NCI-H146 (cell line): Measurements from ENCODE around the gene MORC2.

Experiments used
- DNase-seq: peaks from one replicate; lab custom pipeline; 2025; lab: John Stamatoyannopoulos, UW

The MORC2 gene

DNA sequence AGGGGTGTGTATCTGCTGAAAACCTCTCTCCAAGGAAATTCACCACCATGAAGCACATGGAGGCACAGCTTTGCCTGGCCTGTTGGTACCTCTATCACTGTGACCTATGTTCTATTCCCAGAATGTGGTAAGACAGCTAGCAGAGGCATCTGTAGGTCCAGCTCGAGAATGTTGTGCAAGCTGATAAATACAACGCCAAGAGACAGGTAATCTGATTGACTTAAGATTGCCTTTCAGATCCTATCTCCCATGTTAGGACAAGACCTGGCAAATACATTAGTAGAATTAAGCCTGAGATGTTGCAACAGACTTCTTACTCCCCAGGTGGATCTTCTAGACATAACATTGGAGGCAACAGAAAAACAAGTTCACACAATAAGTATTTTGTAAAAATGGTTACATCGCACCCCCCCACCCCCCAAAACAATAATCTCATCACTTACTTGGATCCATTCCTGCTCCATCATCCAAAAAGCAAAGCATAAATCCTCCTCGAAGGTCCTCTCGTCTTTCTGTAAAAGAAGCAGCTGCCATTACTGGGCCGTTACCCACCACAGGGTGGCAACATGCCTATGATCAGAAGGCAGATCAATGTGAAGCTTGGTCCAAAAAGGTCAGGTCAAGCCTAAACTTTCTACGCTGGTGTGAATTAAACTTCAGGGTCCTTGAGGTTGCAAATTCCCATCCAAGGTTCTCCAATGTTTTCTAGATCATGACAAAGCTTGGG lies 18.5 kb downstream of the MORC2 start:
- DNase-seq = no peak

DNA sequence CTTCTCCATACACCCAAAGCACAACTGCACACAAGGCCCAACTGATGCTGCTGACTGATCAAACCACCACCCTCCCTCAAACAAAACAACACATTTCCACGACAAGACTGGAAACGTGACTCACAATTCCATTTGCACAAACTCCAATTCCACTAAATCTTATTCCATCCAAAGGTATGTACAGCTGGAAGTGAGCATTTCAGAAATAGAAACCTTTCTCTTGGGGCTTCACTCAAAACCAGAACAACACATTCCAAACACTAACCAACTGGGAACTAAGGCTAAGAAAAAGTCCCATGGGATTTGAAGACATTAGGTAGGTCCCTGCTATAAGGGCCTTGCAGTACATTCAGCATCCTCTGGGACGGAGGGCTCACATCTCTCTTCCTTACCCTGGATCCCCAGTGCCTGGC lies 19.6 kb downstream of the MORC2 start:
- DNase-seq = no peak

DNA sequence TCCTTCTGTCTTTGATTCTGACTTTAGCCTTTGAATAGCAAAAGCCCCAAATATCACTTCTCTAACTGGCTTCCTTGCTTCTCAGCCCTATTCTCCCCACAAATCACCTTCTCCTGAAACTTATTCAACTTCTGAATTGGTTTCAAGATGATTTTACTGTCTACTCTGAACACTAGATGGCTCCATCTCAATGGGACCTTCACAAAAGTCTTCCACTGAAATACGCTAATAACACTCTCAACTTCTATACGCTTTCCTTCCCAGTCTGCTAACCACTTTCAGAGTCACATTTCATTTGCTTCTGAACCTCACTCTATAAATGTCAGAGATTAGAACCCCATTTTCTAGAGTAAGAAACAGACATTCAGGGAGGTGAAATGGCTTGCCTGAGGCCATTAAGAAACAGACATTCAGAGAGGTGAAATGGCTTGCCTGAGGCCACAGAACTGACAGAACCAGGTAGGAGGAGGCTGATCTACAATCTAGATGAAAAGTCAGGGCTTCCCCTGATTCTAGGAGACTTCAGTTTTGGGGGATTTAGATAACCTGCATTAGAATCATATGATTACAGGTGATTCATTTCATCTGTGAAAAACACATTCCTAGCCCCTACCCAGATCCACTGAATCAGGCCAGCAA lies 20.6 kb downstream of the MORC2 start:
- DNase-seq = no peak

DNA sequence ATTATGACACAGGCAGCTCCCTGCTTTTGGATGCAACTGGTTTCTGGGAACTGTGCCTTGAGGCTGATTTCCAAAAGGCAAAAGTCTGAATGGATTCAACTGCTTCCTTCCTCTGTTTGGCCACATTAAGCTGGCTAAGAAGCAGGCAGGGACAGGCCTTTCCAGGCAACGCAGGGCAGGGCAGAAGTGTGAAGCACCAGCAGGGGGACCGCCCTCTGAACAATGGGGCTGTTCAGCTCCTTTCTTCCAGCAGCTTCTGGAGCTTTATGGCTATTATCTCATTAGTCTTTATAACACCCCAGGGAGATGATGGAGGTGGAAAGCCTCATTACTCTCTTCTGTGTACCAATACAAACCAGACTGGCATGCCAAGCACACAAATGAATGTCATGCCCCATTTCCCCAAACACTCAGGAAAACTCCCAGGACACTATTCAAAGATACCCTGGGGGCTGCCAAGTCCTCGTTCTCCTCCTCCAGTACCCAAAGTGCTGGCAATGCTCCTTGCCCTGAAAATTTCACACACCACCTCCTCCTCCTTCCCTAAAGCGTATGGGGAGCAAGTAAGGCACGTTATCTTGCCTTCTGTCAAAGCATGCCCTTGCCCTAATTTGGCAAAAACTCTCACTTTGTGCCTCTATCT lies 21.3 kb downstream of the MORC2 start:
- DNase-seq = no peak

DNA sequence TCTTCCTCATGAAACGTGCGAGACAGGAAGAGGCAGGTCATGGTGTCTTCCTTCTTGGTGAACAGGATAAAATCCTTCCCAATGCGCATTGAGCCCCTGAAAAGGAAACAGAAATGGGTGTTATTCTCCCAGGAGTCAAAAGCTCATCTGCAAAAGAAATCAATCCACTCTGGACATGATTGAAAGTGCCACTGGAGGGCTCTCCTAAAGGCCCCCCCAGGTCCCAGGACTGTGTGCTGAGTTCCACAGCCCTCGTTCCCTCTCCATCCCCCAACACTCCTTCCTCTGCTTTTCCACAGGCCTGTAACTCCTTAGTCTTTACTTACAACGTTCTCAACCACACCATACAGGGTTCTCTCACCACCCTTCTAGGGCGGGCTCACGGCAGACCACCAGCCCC lies 22.2 kb downstream of the MORC2 start:
- no peak for DNase-seq

DNA sequence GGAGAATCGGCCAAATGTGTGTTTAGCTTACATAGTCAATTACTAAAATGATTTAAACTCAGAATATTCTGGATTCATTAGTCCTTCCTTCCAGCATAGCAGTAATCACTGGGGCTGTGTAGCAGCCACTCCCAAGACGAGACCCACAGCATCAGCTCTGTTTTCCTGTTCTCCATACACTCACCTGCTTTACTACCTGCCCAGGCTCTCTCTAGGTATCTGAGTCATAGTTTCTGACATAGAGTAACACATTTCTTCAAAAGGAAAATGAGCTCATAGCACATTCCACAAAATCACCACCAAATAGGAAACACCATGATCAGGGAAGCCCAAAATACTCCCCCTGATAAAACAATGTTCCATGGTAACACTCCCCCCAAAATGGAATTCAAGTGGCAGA lies 22.9 kb downstream of the MORC2 start:
- DNase-seq = no peak

DNA sequence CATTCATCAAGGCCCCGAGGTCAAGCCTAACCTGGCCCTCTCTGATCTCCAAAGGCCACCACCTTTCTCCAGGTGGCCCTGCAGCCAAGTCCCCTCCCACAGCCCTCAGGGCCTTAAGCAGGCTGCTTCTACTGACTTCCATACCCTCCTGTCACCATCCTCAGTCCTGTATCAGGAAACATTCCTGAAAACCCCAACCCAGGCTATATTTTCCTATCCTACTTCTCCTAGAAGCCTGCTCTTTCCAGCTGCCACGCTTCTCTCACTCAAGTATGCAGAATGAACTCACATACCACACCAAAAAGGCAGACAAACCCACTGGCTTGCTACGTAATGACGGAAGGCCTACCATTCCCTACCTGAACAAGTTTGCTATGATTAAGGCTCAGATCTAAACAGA lies 23.6 kb downstream of the MORC2 start:
- DNase-seq = no peak

DNA sequence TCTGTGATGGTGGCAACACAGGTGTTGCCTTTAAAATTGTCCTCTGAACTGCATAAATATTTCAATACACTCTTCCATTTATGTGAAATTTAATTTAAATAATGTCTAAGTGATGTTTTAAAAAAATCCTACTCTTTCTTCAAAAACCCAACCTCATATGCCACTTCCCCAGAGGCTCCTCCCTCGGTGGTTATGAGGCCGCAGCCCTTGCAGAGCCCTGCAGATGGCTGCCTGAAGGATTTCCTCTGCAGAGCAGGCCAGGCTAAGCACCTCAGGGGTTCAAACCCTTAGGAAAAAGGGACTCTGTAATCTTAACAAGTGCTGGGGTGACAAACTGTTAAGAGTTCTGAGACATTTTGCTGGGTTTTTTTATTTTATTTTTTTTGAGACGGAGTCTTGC lies 25.2 kb downstream of the MORC2 start:
- no peak for DNase-seq

DNA sequence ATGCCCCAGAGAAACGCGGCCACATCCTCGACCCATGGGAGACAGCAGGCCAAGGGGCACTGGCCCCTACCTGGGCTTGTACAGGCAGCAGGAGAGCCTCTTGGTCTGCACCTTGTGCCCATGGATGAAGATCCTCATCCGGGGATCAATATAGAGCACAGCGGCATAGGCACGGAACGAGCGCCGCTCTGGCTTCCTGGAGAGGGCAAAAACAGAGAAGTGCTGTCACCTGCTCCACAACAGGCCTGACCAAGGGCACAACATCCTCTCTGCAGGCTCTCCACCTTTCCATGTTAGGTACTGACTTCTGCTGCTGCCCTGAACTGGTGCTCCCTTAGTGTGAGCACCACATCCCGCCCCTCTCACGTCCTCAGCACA lies 27.2 kb downstream of the MORC2 start:
- DNase-seq = no peak

DNA sequence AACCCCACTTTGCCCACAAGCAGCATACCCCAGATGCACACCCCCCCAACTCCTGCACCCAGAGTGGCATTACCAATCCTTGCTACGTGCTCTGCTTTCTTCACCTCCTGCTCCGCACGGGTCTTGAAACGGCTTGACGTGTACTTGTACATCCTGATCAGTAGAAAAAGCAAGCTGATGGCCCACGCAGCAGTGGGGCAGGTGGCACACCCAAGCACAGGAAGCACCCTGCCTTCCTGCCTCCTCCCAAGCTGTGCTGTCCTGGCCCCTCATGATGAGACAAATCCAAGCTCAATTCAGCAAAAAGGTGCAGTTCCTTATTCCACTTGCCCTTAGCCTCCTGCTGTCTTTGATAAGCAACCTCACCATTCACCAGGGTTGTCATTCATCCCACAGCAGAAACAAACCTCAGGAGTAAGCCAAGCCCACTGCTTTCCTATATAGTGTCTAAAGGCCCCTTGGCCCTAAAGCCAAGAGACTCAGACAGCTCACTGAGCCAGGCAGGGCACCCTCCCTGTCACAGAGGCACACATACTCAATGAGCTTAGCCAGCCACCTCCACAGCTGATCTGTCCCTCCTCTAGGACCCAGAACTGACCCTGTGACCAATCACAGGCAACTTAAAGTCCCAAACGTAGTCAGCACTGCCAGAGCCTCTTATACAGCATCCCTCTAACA lies 27.8 kb downstream of the MORC2 start:
- no peak for DNase-seq

DNA sequence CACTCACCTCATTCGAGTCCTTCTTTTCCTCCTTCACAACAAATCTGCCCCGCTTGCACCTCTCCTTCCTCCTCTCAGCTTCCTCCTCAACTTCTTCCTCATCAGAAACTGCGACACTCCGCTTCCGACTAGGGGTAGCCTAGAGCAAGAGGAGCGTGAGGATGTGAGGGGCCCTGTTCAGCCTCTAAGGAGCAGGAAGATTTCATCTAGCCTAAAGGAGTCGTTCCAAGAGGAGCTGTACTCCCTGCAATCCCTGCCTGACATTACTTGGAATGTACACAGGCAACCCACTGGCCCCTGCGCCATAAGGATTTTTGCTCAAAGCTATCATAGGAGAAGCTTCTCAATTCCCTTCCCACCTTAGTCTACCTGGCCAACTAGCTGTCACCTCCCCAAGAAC lies 34.5 kb downstream of the MORC2 start:
- no peak for DNase-seq

DNA sequence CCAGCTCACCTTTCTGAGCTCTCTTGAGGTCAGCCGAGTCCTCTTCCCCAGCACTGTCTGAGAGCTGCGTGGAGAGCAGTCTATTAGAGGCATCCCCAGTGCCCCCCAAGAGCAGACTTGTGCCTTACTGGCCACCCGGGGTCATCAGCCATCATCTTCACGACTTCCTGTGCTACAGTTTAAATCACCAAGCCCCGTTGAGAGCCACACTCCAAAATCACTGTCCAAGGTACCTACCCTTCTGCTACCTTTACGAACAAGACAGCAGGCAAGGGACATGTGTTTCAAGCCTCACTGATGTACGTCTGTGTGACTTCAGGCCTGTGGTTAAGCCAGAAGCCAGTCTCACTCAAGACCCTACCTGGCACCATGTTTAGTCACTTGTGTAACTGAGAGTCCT lies 35.1 kb downstream of the MORC2 start:
- no peak for DNase-seq

DNA sequence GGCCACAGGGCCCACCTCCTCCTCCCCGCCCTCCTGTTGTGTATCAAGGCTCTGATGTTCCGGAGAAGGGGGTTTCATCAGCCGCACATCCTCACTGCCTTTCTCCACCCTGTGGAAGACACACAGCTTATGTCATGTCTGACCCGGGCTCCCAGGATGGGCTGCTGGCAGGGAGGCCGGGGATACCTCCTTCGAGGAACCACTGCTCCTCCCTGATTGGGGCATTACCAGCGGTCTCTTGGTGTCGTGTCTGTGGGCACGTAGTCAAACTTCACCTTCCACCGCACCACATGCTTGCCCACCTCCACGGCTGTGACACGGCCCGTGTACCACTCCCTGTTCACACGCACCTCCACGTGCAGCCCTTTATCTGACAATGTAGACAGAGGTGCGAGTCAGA lies 35.9 kb downstream of the MORC2 start:
- no peak for DNase-seq

DNA sequence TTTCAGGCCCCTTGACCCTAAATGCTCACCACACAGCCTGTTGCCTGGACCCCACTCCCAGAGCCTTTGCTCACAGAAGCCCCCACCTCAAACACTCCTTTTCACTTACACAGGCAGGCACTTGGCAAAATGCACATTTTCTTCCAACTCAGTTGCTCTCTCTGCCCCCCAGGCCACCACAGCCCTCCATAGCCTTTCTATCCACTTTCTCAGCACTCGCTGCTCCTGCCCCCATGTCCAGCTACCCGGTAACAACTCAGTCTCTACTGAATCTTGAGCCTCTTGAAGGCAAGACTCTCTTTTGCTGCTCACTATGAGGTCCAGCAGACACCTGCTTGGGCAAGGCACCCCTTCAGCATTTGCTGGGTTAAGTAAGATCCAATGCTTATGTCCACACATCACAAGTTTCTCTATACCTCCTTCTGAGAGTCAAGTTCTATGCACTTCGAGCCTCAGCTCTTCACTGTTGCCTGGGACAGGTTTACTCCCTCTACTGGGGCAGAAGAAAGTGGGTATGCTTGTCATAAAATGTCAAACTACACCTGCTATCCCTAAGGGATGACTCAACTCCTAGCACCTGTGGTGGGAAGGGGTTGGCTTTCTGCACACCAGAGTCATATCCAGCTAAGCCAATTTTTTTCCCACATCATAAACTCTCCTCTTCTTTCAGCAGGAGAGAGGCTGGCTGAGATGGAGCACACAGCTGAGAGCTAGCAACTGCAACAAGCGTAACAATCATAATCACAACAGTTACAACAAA lies 36.9 kb downstream of the MORC2 start:
- no peak for DNase-seq

DNA sequence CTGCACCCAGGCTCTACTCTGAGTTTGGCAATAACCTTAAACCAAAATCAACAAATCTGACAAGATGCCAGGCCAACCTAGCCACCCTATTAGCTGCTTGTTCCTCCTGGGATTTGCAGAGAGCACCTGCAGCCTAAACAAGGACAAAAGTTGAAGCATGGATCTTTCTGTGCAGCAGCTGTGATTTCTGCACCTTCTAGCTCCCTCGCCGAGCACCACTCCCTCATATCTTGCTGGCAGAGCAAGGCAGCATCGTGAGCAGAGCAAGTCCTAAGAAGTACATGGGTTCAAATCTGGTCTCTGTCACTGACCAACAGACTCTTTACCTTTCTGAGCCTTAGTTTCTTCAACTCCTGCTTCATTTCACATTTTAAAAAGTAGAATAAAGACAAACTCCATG lies 38.3 kb downstream of the MORC2 start:
- no peak for DNase-seq

DNA sequence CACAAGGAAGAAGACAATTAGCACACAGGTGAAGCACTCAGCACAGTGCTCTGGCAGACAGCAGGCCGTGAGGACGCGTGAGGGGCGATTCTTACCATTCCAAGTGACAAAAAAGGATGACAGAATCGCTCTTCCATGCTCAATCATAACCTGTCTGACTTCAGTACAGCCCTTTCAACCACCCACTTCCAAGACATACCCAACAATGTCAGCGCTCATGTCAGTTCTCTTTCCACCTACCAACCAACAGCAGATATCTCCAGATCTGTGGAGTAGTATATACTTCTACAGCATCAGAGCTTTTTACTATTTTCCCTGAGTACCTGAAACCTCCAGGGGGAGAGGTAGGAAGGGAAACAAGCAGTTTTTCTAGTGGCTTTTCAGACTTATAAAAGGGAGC lies 40.2 kb downstream of the MORC2 start:
- DNase-seq = no peak

DNA sequence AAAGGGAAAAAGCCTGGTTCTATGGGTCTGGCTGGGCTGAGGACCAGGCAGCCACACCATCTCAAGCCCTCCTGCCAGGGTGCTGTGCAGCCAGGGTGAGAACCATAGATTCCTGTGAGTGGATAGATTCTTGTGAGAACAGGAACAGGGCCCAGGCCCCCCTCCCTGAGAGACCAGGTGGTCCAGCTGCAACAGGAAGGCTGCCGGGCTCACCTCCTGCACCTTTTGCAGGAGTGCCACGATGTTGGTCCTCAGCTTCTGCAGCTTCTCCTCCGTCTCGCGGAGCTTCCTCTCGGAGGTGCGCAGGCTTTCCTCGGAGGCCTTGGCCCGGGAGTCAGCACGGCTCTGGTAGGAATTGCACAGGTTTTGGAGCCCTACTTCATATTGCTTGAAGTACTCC lies 40.8 kb downstream of the MORC2 start:
- no peak for DNase-seq

DNA sequence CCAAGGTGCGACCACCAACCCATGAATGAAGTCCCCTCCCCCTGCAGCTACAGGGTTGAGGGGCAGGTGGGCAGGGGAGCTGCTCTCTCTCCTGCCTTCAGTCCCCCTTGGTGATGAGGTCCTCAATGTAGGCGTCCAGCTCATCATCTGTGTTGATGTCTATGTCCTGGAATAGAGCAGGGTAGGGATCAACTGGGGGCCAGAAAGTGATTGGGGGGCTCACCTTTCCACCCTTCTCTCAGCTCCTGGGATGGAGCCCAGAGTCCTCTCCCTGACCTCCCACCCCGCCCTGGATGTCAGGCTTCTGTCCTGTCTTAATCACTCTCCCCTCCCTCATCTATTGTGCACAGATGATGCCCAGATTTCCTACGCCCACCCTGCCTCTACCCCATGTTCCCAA lies 41.9 kb downstream of the MORC2 start:
- no peak for DNase-seq

DNA sequence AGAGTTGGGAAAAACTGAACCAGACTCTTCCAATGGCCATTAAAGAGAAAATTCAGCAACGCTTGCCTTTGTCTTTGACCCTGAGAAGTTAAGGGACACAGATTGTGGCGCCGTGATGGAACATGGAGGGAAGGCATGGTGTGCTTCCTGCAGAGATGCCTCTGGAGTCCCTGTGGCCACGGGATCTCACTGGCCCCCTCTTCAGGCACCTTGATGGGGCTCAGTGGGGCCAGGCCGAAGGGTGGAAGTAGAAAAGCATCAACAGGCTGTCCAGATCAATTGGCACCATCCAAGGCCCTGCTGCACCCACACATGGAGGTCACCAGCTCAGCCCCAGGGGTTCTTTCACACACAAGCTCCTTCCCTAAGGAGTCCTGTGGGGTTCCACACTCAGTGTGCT lies 42.9 kb downstream of the MORC2 start:
- DNase-seq = no peak

DNA sequence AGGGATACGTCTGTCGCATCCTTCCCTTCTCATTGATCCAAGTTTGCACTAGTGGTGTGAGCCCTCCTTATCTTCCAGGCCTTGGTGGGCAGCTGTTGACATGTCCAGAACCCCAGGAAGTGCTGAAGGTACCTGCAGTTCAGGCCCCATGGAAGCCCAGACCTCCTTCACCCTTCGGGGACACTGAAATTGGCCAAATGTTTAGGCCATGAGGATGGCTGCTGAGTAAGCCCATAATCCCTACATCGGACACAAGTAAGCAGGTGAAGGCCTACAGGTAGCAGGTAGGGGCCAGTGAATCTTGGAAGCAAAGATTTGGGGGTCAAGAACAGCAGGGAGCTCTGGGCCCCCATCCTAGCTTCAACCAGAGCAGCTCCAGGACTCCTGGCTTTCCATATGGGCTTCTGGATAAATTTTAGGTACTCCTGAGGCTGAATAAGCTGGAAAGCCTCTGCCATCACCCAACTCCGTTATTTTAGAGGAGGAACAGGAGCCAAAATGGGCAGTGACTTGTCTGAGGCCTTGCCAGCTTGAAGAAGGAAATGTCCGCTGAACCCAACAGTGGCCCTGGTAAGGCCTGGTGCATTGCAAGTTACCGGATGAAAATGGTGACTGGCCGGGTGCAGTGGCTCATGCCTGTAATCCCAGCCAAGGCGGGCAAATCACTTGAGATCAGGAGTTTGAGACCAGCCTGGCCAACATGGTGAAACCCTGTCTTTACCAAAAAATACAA lies 45.2 kb downstream of the MORC2 start:
- DNase-seq = no peak

DNA sequence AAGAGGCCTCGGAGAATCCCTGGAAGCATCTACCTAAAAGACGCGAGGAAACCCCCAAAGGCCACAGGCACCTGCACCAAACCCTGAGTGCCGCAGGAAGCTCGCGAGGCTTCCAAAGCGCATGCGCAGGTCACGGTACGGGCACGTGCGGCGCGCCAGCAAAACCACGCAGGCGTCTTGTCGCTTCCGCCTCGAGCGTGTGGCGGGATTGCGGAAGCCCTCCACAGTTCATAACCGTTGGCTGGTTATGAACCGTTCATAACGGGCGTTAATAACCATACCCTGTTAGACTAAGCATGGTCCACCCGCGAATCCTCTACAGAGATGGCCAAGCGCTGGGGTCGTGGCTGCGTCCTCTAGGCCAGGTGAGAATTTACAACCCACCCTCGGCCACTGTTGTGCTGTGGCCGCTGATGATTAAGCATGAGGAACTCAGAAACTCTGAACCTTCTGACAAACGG lies 46.4 kb downstream of the MORC2 start:
- DNase-seq = no peak

DNA sequence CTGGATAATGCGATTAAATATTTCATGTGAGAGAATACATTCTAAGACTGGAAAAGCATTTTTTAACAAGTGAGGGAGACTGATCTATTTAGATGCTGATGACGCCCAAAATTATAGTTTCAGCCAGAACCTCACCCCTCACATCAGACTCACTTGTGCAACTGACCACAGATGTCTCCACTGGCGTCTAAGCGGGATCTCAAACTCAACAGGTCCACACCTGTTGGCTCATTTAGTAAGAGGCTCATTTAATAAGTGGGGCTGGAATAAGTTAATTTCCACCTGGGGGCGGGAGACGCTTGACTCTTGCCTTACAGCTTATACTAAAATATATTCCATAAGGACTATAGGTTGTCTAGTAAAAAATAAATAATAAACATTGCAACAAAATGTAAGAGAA lies 47.5 kb downstream of the MORC2 start:
- DNase-seq = no peak
